Gastrocnemius medialis (tissue), 4 donors: ENCODE data around the gene PBX3. TPM values are rescaled to one million over a fixed set of nuclear protein-coding genes. Genes with fewer than 3 reads are reported as not detected.

ENCODE experiments used
- ATAC-seq, 2 donors: fragments of 150-250 bp; one replicate each; pipeline ENCODE4 v1.9.1; 2016
- DNase-seq, 2 donors: peaks; one replicate each; pipeline ENCODE4 v3.0.0-alpha.2; 2019
- H3K27ac ChIP-seq, 4 donors: fragments of 200-600 bp; sonication (generic); 1 replicate in 1 of 4; 2 replicates in 3 of 4; pipeline ENCODE4 v1.5.1; 2016 to 2018; ENCODE audit warnings: mild to moderate bottlenecking in 2 of 4, moderate library complexity in 1 of 4
- H3K27me3 ChIP-seq, 3 donors: fragments of 200-600 bp; sonication (generic) in 2 of 3; 1 replicate in 1 of 3; 2 replicates in 2 of 3; pipeline versions ENCODE4 v1.5.1 to v1.6.0; 2016 to 2019; ENCODE audit warnings: mild to moderate bottlenecking in 1 of 3, moderate library complexity in 1 of 3
- H3K36me3 ChIP-seq, 2 donors: fragments of 200-600 bp; sonication (generic) in 1 of 2; one replicate each; pipeline ENCODE4 v1.5.1; 2017 to 2018
- H3K4me1 ChIP-seq, 2 donors: fragments of 200-600 bp; sonication (generic) in 1 of 2; one replicate each; pipeline ENCODE4 v1.5.1; 2016 to 2017; ENCODE audit warnings: mild to moderate bottlenecking in 2 of 2
- H3K4me3 ChIP-seq, 4 donors: fragments of 200-600 bp; sonication (generic) in 3 of 4; 1 replicate in 1 of 4; 2 replicates in 3 of 4; pipeline ENCODE4 v1.5.1; 2016 to 2019; ENCODE audit warnings: mild to moderate bottlenecking in 2 of 4
- H3K9me3 ChIP-seq, 3 donors: fragments of 200-600 bp; sonication (generic) in 2 of 3; 1 replicate in 1 of 3; 2 replicates in 2 of 3; pipeline ENCODE4 v1.5.1; 2016 to 2019
- CTCF ChIP-seq, 5 experiments: fragments of 450-650 bp in 3 of 5; fragments of 200-600 bp in 2 of 5; sonication (generic) in 2 of 5; IDR thresholded peaks in 4 of 5; conservative IDR thresholded peaks in 1 of 5; 1 replicate in 4 of 5; 2 replicates in 1 of 5; pipeline ENCODE4 v1.5.1; 2016 to 2019; ENCODE audit warnings: antibody characterized with exemption in 5 of 5, mild to moderate bottlenecking in 3 of 5, moderate library complexity in 3 of 5
- POLR2A ChIP-seq, 2 donors: fragments of 450-650 bp; IDR thresholded peaks; one replicate each; pipeline ENCODE4 v1.6.1; 2017; ENCODE audit warnings: antibody characterized with exemption in 2 of 2, mild to moderate bottlenecking in 2 of 2, moderate library complexity in 2 of 2
- in situ Hi-C, 4 donors: fragments of 200-750 bp; cut with MboI; loops; one replicate each; pipeline versions ENCODE4 v1.15.0 to v1.8.0; 2017; ENCODE audit warnings: low sequenced_read_pairs in 4 of 4
- intact Hi-C: fragments of 100-400 bp; cut with DNase I; formaldehyde crosslinking; loops from one replicate; pipeline ENCODE4 v1.15.1; 2023; ENCODE audit warnings: low total_unique reads
- total RNA-seq, 4 donors: library from RNA; depleted of rRNA; stranded (reverse); fragments of >200 nt; gene quantifications; one replicate each; pipeline versions ENCODE4 v1.1.0 to v1.2.3, GENCODE V29; 2016

PBX3 gene
- total RNA-seq, 4 donors from 2014 or later: 6.6 to 31.0 (median 9.6) TPM

GRCh38 chr9:125794708-125795107 lies 47.5 kb downstream of the PBX3 start:
- peaks cover 0 to 4% of the 10 kb centered on the region in 2 donors for H3K4me1 ChIP-seq
- TF ChIP-seq CTCF (IDR thresholded peaks at IDR 0.05 in 4 of 5, conservative IDR thresholded peaks at IDR 0.05 in 1 of 5): no peak
- H3K9me3 ChIP-seq: no peaks in the 10 kb centered on the region
- in situ Hi-C loops: no loop called here
- H3K27me3 ChIP-seq: no peaks in the 10 kb centered on the region
- intact Hi-C loops: no loop called here
- no peaks in the 10 kb centered on the region for H3K36me3 ChIP-seq
- H3K27ac ChIP-seq: no peak overlapping the region
- DNase-seq (no peak), ATAC-seq (no peak)
- H3K4me3 ChIP-seq: no peak overlapping the region

GRCh38 chr9:125795970-125796596 lies 48.9 kb downstream of the PBX3 start:
- no peak for DNase-seq
- TF ChIP-seq CTCF (IDR thresholded peaks at IDR 0.05 in 4 of 5, conservative IDR thresholded peaks at IDR 0.05 in 1 of 5): no peak
- no peak for TF ChIP-seq POLR2A (IDR thresholded peaks at IDR 0.05)
- intact Hi-C loops: no loop called here
- no peak overlapping the region for H3K27ac ChIP-seq
- H3K4me1 ChIP-seq: peaks cover 0 to 4% of the 10 kb centered on the region in 2 donors
- H3K27me3 ChIP-seq: no peaks in the 10 kb centered on the region
- in situ Hi-C loops: no loop called here
- H3K36me3 ChIP-seq: no peaks in the 10 kb centered on the region
- no peak overlapping the region for H3K4me3 ChIP-seq
- no peak for ATAC-seq
- no peaks in the 10 kb centered on the region for H3K9me3 ChIP-seq

- Histone ChIP-seq H3K4me1 (peaks cover 0 to 4% of the 10 kb centered on the region in 2 donors), H3K36me3 (no peaks in the 10 kb centered on the region), H3K4me3 (no peak overlapping the region), H3K27ac (no peak overlapping the region), H3K27me3 (no peaks in the 10 kb centered on the region), H3K9me3 (no peaks in the 10 kb centered on the region)
- intact Hi-C loops (no loop called here), in situ Hi-C loops (no loop called here)
- ATAC-seq (no peak), DNase-seq (no peak)
- no peak for TF ChIP-seq CTCF (IDR thresholded peaks at IDR 0.05 in 4 of 5, conservative IDR thresholded peaks at IDR 0.05 in 1 of 5)
- no peak for TF ChIP-seq POLR2A (IDR thresholded peaks at IDR 0.05)
Measured at GRCh38 chr9:125797930-125798329, 50.8 kb downstream of the PBX3 start.

GRCh38 chr9:125803526-125803925 lies 56.4 kb downstream of the PBX3 start:
- Histone ChIP-seq H3K9me3 (no peaks in the 10 kb centered on the region), H3K27me3 (no peaks in the 10 kb centered on the region), H3K27ac (no peak overlapping the region), H3K4me3 (no peak overlapping the region), H3K36me3 (no peaks in the 10 kb centered on the region), H3K4me1 (no peaks in the 10 kb centered on the region)
- ATAC-seq (no peak), DNase-seq (no peak)
- intact Hi-C loops: no loop called here
- no peak for TF ChIP-seq POLR2A (IDR thresholded peaks at IDR 0.05)
- TF ChIP-seq CTCF (IDR thresholded peaks at IDR 0.05 in 4 of 5, conservative IDR thresholded peaks at IDR 0.05 in 1 of 5): no peak
- in situ Hi-C loops: no loop called here

GRCh38 chr9:125805057-125805456 lies 57.9 kb downstream of the PBX3 start:
- Histone ChIP-seq H3K4me3 (no peak overlapping the region), H3K27ac (no peak overlapping the region)

More at GRCh38 chr9:125805057-125805456, 57.9 kb downstream of the PBX3 start:
- TF ChIP-seq POLR2A (IDR thresholded peaks at IDR 0.05): no peak
- TF ChIP-seq CTCF (IDR thresholded peaks at IDR 0.05 in 4 of 5, conservative IDR thresholded peaks at IDR 0.05 in 1 of 5): no peak
- in situ Hi-C loops (no loop called here), intact Hi-C loops (no loop called here)
- H3K36me3 ChIP-seq: no peaks in the 10 kb centered on the region
- H3K4me1 ChIP-seq: no peaks in the 10 kb centered on the region
- H3K9me3 ChIP-seq: no peaks in the 10 kb centered on the region
- H3K27me3 ChIP-seq: no peaks in the 10 kb centered on the region
- no peak for ATAC-seq
- DNase-seq: no peak
